ENCODE measurements around the gene ARL6. TPM values are rescaled to one million over a fixed set of nuclear protein-coding genes. Genes with fewer than 3 reads are reported as not detected.

ARL6 gene, protein sequence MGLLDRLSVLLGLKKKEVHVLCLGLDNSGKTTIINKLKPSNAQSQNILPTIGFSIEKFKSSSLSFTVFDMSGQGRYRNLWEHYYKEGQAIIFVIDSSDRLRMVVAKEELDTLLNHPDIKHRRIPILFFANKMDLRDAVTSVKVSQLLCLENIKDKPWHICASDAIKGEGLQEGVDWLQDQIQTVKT
- total RNA-seq (2014; rRNA removed; shearing (Covaris generic)) = 2.7 and 3.7 TPM in 2 replicates

DNA sequence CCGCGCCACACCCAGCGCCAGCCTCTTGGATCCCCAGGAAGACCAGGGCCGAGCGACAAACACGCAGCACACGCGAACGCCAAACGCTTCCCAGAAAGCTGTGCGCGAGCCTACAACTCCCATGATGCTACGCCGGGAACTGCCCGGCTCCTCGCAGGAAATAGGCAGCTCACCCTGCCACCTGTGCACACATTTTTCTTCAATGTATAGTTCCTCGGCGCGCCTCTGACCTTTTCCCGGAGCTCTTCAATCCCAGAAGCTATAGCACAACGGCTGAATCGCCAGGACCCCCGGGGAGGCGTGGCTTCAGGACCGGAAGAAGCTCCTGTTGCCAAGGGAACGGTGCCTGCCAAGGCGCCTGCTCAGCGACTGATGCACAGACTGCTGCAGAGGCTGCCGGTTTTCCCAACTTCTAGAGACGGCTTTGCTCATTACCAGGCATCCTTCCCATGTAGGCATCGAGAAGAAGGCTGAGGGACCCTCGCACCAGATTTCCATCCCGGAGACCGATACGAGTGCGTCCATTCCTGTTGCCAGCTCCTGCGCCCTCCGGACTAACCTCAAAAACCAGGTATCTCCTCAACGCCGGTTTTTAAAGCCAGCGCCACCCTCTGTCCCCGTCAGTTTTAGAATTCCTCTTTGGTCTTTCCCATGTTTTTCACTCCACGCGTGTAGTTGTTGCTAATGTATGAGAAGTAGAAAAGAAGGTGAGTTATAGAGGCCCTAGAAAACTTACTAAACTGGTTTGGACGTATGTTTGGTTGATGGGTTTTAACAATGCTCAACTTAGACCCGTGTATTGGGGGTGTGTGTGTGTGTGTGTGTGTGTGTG is at the start of gene ARL6:
Gene ARL6 (plus strand): TSS at position 352 of the 832 bp plus-strand sequence. CDS start 3,350 bp downstream, outside the sequence.
- peak; percentile 91 for DNase-seq (ENCODE audit: low spot score)

DNA sequence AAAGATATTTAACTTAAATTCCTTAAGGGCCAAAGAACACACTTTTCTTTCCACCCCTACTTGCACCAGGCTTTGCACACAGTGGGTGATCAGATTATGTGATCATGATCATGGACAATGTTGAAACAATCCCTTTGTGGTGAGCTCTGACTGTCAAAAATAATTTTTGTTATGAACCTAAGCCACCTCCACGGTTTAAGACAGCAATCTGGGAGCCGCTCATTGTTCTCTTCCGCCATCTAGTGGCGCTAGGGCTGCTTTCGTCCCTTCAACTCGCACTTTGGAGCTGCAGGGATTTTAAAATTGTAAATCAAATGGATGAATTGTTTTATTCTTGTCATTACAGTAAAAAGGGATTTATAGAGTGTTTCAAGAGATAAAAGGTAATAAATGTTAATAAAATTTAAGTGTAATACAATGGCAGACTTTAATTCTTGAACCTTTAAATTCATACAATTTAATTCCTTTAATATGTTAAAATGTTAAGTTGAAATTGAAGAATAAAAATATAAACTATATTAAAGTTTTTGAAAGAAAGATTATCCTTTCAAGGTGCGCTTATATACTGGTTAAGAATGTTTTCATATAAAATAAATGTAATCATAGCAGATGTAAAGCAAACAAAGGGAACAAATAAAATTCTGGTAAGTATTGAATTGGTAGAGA is 45.3 kb upstream of the ARL6 start:
- peak; percentile 91 for DNase-seq (ENCODE audit: low spot score)

DNA sequence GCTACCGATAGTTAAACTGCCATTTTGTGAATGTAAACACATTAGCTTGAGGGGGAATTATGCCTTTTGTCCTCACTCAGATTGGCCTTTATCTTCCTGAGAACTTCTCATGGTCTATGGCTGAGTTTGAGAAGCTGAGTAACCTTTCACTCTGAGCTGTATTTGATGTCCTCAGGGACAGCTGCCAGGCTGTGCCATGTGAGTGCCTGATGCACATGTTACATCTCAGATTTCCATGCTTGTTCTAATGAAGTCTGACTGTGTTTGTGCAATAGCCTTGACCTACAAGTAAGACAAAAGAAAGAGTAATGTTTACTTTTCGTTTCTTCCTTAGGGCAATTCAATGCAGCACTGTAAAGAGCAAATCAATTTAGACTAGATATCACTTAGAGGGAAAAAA is 44.1 kb upstream of the ARL6 start:
- DNase-seq (ENCODE audit: low spot score) = no peak

GRCh38 chr3:97721446-97721845 is 43.1 kb upstream of the ARL6 start:
- no peak for DNase-seq (ENCODE audit: low spot score)

DNA sequence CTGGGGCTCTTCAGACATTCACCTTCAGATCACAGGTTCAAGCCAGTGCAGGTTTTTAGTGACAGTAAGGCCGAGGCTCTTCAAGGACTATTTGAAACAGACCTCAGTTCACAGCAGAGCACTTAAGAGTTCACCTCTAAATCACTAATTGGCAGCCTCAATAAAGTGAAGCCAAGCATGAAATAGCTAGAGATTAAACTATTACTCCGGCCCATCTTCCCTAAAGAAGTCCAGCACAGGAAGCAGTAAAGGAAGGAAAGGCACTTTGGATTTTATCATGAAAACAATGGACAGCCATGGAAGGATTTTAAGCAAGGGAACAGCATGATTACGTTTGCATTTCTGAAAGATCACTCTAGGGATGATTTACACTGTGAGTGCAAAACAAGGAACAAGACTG is 27.6 kb upstream of the ARL6 start:
- DNase-seq (ENCODE audit: low spot score) = no peak

DNA sequence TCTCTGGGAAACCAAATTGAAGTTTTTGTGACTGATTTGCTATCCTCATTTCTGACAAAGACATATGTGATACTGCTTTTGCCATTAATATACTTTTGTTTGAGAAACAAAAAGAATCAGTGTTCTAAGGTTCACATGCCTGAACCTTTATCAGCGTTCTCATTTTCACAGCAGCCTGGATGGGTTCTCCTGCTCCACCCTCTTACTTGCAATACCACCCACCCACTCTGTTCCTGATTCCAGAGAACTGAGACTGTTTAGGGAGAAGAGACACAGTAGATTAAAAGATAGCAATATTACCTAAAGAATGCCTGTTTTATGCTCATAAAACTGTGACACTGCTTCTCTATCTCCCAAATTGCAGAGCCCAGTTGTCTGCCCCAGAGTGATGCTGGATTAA is 25.8 kb upstream of the ARL6 start:
- no peak for DNase-seq (ENCODE audit: low spot score)

DNA sequence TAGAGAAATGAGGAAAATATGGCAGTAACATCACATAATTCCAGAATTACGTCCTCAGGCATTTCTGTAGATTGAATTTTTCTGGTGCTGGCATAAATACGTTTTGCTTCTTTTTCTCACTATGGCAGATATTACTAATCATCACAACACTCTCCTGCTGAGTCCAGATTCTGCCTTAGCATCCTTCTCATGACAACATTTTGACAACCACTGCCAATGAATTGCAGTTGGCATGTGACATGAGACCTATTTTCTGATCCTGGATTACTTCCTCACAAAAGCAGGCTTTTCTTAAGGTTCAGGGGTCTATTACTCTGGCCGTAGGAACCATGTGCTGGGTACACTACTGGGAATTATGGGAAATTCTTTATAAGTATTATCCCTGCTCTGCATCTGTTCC is 22.5 kb upstream of the ARL6 start:
- DNase-seq (ENCODE audit: low spot score) = no peak

DNA sequence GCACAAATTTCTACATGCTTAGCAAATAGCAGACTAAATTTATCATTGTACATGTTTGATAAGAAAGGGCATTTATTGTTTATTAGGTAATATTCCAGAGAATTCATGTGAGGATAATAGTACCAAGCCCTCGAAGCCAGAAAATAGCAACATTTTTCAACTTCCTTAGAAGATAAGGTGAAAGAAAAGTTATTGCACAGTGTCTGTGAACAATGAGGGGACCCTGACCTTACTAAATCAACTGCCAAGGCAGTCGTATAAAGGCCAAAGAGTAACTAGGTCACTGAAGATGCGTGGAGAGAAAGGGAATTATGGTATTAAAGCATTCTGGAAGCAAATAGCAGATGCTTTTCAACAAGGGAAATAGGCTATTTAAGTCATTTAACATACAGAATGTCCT is 20.3 kb upstream of the ARL6 start:
- DNase-seq (ENCODE audit: low spot score) = no peak

DNA sequence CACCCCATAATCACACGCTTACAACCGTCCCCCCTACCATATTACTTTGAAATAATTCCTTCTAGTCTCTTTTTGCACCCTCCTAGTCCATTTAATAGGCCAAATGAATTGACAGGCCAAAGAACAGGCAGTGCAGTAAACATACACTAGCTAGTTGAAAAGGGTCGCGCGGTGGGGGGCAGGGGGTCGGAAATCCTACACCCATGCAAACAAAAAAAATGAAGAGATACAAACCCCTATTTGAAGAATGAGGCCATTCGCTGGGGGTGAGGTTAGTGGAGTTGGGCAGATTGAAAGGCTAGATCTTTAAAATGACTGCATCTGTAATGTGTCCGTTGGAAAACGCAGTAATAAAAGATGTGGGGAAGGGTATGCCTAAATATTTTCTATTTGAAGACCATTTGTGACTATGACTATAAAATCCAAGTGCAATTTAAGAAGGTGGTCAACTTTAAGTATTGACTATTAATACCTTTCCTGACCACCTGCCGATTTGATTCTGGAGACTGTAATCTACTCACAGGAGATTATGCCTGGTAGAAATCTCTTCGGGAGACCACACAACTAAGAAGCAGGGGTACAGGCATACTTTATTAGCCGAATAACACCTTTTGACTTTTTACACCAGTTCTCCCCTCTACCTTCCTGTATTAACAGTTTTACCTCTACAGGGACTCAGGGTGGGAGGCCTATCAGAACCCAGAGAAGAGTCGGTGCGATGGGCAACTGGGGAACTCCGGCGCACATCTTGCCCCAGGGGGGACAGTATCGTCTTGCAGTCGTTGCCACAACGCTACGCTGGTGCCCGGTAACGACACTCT is 762 bp upstream of the ARL6 start:
- no peak for DNase-seq (ENCODE audit: low spot score)

- DNase-seq (ENCODE audit: low spot score) = no peak
Measured at GRCh38 chr3:97765336-97765735, 778 bp downstream of the ARL6 start.

DNA sequence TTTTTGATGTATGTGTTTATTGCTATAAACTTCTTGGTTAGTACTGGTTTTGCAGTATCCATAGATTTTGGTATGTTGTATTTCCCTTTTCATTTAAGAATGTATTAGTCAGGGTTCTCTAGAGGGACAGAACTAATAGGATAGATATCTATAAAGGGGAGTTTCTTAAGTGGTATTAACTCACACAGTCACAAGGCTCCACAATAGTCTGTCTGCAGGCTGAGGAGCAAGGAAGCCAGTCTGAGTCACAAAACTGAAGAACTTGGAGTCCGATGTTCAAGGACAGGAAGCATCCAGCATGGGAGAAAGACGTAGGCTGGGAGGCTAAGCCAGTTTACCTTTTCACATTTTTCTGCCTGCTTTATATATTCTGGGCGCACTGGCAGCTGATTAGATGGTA is 8.4 kb downstream of the ARL6 start:
- DNase-seq (ENCODE audit: low spot score) = no peak

DNA sequence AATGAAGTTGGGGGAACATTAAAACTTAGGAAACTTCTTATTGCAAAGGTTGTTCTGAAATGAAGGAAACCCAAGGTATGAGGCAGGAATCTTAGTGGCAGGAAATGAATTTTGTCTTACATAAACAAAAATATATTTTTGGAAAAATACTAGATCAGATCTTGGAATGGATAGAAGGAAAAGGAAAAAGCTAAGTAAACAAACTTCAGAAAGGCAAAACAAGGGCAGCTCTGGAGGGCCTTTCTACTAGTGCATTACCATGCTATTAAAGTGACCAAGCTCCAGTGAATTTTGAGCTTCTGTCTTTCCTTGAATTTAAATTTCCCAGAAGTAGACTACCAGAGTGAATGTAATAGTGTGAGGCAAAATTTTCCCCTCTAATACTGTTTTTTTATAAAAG is 13.6 kb downstream of the ARL6 start:
- no peak for DNase-seq (ENCODE audit: low spot score)

DNA sequence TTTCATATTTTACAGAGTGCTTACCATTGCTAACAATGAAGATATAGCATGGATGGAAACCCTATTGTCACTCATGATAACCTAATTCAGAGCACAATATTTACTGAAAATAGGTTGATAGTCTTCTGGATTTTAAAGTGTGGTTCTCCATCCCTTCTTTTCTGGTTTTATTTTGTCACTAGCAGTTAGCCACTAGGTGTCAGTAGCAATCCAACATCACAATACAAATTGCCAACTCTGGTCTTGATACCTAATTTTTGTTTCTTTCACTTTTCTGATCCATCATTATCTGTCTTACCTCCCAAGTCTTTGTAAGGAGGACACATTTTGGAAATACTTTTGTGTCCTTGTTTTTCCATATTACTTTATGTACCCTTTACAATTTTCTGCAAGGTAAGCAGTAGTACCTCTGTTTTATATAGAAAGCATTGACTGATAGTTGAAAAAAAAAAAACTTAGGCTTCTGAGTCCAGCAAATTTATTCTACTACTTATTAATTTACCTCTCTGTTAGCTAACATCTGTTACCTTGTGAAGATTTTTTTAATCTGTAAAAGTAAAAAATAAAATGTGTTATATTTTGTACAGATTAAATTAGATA is 29.0 kb downstream of the ARL6 start:
- DNase-seq (ENCODE audit: low spot score) = peak; percentile 85

DNA sequence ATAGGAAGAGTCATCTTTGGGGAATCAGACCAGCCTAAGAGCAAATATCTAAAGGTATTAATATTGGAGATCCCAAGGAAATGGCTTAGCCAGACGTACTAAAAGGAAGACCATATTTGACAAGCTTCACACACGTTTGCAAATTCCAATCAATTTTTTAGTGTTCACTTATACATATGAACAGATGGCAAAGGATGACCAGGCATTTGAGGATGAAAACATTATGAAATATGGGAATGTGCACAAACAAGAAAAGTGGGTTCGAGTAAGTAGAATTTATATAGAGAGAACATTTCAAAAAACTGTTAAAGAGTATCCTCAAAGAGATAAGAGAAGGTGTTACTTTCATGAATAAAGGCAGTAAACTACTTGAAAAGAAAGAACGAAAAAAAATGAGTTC is 31.4 kb downstream of the ARL6 start:
- no peak for DNase-seq (ENCODE audit: low spot score)

- no peak for DNase-seq (ENCODE audit: low spot score)
Measured at GRCh38 chr3:97804471-97804870, 39.9 kb downstream of the ARL6 start.

- no peak for DNase-seq (ENCODE audit: low spot score)
Measured at GRCh38 chr3:97810779-97811390, 46.3 kb downstream of the ARL6 start.

- DNase-seq (ENCODE audit: low spot score) = no peak
Measured at GRCh38 chr3:97815149-97815917, 50.8 kb downstream of the ARL6 start.

GRCh38 chr3:97816811-97817210 is 52.3 kb downstream of the ARL6 start:
- DNase-seq (ENCODE audit: low spot score) = no peak

DNA sequence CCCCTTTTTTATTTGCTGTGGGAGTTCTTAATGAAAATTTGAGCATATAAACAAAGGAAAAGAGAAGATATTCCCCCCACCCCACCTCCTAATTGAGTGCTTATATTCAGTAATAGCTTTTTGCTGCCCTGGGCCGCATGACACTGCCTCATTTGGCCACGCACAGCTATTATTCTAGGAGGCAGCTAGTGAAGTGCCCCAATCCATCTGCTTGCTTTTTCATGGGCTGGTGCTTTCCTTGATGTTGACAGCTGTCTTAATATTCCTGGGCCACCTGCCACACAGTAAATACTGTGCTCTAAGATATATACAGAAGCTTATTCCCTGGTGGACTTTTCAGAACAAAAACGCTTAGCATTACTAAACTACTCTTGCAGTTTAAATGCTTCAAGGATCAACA is 53.4 kb downstream of the ARL6 start:
- no peak for DNase-seq (ENCODE audit: low spot score)

- DNase-seq (ENCODE audit: low spot score) = no peak
Measured at GRCh38 chr3:97820780-97821179, 56.2 kb downstream of the ARL6 start.
